HCT116 (cell line): Measurements from ENCODE around the gene SND1.

Source experiments
- ELF1 ChIP-seq: IDR thresholded peaks from 2 replicates; pipeline ENCODE4 v1.6.1; 2012; ENCODE audit warnings: low read depth, borderline replicate concordance
- EZH2 ChIP-seq: fragments of 200-600 bp; sonication (generic); IDR thresholded peaks from 2 replicates; pipeline ENCODE4 v1.6.1; 2017; ENCODE audit warnings: antibody characterized with exemption, mixed run types
- FOSL1 ChIP-seq: IDR thresholded peaks from 2 replicates; pipeline ENCODE4 v1.6.1; 2012; ENCODE audit warnings: low read depth
- JUND ChIP-seq: IDR thresholded peaks from 2 replicates; pipeline ENCODE4 v1.6.1; 2012
- POLR2A ChIP-seq: IDR thresholded peaks from 2 replicates; pipeline ENCODE4 v1.7.0; 2011; ENCODE audit warnings: borderline replicate concordance; ENCODE audit not compliant: insufficient read depth, insufficient read length; ENCODE audit errors: extremely low read depth
- POLR2AphosphoS5 ChIP-seq: IDR thresholded peaks from 2 replicates; pipeline ENCODE4 v1.6.1; 2011; ENCODE audit warnings: mild to moderate bottlenecking, low read depth, low read length, moderate library complexity
- RAD21 ChIP-seq: IDR thresholded peaks from 2 replicates; pipeline ENCODE4 v1.6.1; 2012; ENCODE audit warnings: low read depth, mild to moderate bottlenecking
- SIN3A ChIP-seq: IDR thresholded peaks from 2 replicates; pipeline ENCODE4 v1.6.1; 2012; ENCODE audit warnings: low read depth
- SRF ChIP-seq: IDR thresholded peaks from 2 replicates; pipeline ENCODE4 v1.6.1; 2012; ENCODE audit warnings: low read depth
- YY1 ChIP-seq: IDR thresholded peaks from 2 replicates; pipeline ENCODE4 v1.6.1; 2011; ENCODE audit warnings: low read length, low read depth, moderate library complexity, mild to moderate bottlenecking; ENCODE audit not compliant: insufficient replicate concordance; ENCODE audit errors: extremely low read depth
- ZNF274 ChIP-seq: fragments of 200-500 bp; sonication (Bioruptor generic); IDR thresholded peaks from 2 replicates; pipeline ENCODE4 v1.6.1; 2014; ENCODE audit warnings: mild to moderate bottlenecking, low read depth, low read length, inconsistent platforms
- TF ChIP-seq, protein P1 (sequence below), 3 experiments: fragments of 200-600 bp in 1 of 3; sonication (generic) in 1 of 3; IDR thresholded peaks in 2 of 3; conservative IDR thresholded peaks in 1 of 3; 2 replicates each; pipeline ENCODE4 v1.5.1; 2012 to 2017; ENCODE audit warnings: low read depth in 2 of 3, low read length in 2 of 3, antibody characterized with exemption in 1 of 3, borderline replicate concordance in 1 of 3, control low read depth in 1 of 3, mild to moderate bottlenecking in 1 of 3, mixed read lengths in 1 of 3, mixed run types in 1 of 3, moderate library complexity in 1 of 3; ENCODE audit not compliant: insufficient read depth in 1 of 3
- TF ChIP-seq, protein P2 (sequence below): IDR thresholded peaks from 2 replicates; pipeline ENCODE4 v1.6.1; 2012
- TF ChIP-seq, protein P3 (sequence below): IDR thresholded peaks from 2 replicates; pipeline ENCODE4 v1.6.1; 2012; ENCODE audit warnings: low read depth

DNA sequence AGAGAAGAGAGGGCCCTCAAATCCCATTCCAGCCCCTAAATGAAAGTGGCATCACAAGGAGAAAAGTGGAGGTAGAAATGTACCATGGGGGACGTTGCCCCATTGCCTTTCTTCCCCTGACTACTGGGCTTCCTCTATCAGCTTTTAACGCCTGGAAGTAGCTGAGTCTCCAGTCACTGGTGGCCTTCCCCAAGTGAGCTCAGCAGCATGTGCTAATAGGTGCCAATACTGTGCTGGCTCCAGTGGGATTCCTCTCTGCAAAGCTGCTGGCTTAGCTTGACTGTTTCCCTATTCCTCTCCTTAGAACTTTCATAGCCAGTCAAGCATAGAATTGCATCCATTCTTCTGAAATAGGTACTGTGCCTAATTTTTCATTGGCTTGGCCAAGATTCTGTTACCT lies 346.7 kb downstream of the SND1 start:
- TF ChIP-seq, protein P1, sequence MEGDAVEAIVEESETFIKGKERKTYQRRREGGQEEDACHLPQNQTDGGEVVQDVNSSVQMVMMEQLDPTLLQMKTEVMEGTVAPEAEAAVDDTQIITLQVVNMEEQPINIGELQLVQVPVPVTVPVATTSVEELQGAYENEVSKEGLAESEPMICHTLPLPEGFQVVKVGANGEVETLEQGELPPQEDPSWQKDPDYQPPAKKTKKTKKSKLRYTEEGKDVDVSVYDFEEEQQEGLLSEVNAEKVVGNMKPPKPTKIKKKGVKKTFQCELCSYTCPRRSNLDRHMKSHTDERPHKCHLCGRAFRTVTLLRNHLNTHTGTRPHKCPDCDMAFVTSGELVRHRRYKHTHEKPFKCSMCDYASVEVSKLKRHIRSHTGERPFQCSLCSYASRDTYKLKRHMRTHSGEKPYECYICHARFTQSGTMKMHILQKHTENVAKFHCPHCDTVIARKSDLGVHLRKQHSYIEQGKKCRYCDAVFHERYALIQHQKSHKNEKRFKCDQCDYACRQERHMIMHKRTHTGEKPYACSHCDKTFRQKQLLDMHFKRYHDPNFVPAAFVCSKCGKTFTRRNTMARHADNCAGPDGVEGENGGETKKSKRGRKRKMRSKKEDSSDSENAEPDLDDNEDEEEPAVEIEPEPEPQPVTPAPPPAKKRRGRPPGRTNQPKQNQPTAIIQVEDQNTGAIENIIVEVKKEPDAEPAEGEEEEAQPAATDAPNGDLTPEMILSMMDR (IDR thresholded peaks at IDR 0.05 in 2 of 3, conservative IDR thresholded peaks at IDR 0.05 in 1 of 3; ENCODE audit: borderline replicate concordance in 1 of 3, insufficient read depth in 1 of 3, low read depth in 2 of 3, low read length in 2 of 3): no peak
- TF ChIP-seq POLR2A: no peak
- no peak for TF ChIP-seq EZH2
- TF ChIP-seq JUND: no peak
- TF ChIP-seq ZNF274: no peak
- no peak for TF ChIP-seq ELF1
- TF ChIP-seq, protein P2, sequence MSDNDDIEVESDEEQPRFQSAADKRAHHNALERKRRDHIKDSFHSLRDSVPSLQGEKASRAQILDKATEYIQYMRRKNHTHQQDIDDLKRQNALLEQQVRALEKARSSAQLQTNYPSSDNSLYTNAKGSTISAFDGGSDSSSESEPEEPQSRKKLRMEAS: no peak
- TF ChIP-seq POLR2AphosphoS5: no peak
- no peak for TF ChIP-seq SRF
- no peak for TF ChIP-seq RAD21
- TF ChIP-seq YY1: no peak
- TF ChIP-seq, protein P3, sequence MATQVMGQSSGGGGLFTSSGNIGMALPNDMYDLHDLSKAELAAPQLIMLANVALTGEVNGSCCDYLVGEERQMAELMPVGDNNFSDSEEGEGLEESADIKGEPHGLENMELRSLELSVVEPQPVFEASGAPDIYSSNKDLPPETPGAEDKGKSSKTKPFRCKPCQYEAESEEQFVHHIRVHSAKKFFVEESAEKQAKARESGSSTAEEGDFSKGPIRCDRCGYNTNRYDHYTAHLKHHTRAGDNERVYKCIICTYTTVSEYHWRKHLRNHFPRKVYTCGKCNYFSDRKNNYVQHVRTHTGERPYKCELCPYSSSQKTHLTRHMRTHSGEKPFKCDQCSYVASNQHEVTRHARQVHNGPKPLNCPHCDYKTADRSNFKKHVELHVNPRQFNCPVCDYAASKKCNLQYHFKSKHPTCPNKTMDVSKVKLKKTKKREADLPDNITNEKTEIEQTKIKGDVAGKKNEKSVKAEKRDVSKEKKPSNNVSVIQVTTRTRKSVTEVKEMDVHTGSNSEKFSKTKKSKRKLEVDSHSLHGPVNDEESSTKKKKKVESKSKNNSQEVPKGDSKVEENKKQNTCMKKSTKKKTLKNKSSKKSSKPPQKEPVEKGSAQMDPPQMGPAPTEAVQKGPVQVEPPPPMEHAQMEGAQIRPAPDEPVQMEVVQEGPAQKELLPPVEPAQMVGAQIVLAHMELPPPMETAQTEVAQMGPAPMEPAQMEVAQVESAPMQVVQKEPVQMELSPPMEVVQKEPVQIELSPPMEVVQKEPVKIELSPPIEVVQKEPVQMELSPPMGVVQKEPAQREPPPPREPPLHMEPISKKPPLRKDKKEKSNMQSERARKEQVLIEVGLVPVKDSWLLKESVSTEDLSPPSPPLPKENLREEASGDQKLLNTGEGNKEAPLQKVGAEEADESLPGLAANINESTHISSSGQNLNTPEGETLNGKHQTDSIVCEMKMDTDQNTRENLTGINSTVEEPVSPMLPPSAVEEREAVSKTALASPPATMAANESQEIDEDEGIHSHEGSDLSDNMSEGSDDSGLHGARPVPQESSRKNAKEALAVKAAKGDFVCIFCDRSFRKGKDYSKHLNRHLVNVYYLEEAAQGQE: no peak
- TF ChIP-seq SIN3A: no peak
- TF ChIP-seq FOSL1: no peak
